GM18526 (cell line): ENCODE results near the gene NTRK3.

Source experiments
- POLR2A ChIP-seq: IDR thresholded peaks from 3 replicates; pipeline ENCODE4 v1.6.1; 2011; ENCODE audit not compliant: insufficient read length; ENCODE audit errors: extremely low read depth

NTRK3 gene

DNA sequence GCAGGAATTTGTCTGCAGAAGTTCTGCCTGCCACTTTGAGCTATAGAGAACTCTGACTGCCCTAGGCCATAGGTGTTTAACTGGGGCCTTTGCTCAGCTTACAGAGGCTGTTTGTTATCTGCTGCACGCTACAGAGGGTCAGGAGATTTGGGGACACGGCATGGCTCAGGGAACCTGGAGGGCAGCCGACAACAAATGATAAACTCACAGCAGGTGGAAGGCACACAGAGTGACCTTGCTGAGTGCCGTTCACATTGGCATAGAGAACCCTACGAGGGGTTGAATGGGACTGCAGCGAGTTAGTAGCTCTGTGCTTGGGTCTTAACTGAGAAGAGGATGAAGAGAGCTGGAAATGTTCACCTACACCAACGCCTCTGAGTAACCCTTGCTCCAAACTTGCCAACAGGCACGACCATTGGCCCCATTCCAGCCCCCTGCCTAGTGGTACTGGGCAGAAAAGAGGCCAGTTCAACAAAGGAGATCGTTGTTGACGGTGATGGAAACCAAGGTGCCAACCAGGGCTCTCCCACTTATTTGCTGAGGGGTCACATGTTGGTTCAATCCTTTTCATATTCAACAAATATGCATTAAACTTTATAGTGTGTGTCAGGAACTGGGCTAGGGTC lies 301.1 kb downstream of the NTRK3 start:
- no peak for TF ChIP-seq POLR2A

DNA sequence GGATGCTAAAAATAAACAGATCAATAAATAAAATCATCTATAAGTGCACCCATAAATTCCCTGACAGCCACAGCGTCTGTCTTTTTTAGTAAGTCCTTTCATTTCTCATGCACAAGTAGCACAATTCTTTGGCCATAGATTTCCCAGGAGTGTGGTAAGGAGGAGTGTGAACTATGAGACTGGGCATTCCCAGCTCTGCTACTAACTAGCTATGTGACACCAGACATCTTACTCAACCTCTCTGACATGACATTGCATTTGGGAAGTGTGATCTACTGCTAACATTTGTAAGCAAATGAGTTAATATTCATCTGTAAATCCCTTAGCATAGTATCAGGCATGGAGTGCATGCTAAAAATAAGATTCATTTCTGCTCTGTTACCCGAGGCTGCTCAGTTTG lies 301.7 kb downstream of the NTRK3 start:
- no peak for TF ChIP-seq POLR2A

DNA sequence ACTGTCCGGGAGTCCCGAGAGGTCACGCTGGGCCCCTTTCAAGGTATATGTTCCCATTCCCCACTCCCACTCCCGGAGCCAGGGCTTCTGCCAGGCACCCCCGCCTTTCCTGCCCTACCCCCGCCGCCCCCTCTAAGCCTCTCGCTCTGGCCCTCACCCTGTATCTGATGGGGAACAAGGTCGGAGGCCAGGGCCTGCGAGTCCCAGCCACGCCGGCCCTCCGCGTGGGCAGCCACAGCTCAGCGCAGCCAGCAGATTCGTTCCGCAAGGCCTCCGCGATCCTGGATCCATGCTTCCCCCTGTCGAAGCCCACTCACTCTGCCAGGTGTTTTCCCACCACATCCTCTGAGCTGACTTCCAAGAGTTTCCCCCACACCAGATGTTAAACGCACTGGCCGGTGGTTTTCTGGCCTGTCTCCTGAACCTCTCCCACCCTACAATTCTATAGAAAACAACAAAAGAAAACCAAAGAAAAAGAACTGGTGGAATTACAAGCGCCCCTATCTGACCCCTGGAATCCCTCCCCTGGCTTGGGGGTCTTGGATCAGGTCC lies 303.7 kb downstream of the NTRK3 start:
- no peak for TF ChIP-seq POLR2A

DNA sequence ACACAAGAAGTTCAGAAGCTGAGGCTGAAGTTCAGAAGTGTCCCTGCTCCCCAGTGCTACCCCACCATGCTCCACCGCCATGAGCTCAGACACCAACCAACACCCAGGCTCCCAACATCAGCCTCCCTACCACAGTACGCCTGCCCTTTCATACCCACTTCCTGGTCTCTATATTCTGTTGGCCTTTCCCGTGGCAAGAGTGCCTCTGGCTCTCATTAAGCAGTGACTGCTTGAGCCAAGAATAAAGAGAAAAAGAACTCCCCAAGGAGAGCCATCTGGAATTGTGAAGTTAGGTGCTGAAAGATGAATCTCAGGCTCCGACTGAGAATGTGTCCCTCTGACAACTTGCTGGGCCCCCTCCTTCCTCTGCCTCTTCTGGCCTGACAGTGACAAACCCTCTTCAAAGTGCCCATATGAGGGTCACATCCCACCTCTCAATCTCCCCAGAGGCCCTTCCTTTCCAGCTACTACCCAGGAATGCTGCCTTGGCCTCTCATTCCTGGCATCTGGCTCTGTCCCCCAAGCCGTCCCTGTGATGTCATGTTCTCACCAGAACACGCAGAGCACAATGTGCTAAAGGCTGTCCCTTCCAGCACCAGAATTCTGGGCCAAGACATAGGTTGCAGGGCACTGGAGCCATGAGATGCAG lies 306.8 kb downstream of the NTRK3 start:
- TF ChIP-seq POLR2A = no peak

DNA sequence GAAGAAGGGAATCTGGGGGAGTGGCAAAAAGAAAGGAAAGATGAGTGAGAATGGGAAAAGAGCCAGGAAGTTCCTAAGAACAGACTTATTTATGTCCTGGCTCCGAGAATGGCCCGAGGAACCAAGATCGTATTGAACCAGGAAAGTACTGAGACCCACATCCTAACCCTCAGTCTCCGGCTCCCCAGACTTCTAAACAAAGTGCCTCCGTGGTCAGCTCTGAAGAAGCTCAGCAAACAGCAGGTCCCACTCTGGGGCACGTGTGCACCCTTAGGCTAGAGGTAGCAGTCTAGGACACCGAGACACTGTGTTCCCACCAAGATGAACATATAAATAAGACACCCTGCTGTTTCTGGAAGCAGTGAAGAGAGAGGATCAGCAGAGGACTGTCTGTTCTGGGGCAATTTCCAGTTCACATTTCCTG lies 307.4 kb downstream of the NTRK3 start:
- TF ChIP-seq POLR2A = no peak

DNA sequence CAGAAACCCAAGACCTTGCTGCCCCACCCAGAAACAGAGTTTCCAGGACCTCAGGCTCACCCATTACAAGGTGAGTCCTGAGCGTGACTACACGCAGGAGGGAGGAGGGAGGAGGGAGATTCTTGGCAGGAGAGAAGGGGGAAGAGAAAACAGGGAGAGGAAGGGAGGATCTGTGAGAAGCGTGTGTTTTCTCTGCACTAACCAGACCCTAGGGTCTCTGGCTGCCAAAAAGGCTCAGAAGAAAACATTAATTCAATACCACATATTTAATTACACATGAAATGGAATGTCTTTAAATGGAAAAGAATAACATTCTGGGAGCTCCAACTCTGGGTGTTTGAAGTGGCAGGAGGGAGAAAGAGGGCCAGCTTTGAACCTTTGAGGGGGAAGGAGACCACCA lies 309.0 kb downstream of the NTRK3 start:
- TF ChIP-seq POLR2A = no peak

DNA sequence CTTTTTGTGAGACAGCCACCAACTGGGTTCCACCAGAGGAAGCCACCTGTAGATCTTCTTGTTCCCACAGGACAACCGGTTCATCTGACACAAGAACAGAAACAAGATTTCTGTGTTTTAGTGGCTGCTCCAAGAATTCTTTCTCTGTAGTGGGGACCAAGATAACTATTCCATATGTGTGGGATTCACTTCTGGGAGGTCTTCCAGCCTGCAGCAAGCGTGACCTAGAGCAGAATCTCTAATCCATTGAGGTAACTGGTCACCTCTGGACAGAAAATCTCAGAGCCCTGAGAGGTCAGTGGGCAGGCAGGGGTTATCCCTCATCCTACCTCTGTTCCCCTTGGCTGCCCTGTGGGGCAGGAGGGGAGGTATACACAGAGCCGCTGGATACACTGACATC lies 311.3 kb downstream of the NTRK3 start:
- TF ChIP-seq POLR2A = no peak

DNA sequence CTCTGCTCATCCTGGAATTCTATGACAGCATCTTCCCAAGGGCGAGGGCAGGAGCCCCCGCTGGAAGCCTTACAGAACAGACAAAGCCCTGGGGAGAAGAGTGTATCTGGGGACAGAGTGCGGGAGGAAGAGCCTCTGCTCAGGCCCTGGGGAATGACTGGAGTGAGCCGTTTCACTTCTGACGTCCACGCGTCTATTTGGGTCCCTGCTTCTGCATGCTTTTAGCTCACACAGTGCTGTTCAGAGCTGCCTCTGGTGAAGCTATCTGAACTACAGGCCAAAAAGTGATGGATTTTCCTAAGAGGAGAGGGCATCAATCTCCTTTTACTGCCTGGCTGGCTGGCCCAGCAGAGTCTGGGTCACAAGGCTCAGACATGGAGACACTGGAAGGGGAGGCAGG lies 311.8 kb downstream of the NTRK3 start:
- TF ChIP-seq POLR2A = no peak

DNA sequence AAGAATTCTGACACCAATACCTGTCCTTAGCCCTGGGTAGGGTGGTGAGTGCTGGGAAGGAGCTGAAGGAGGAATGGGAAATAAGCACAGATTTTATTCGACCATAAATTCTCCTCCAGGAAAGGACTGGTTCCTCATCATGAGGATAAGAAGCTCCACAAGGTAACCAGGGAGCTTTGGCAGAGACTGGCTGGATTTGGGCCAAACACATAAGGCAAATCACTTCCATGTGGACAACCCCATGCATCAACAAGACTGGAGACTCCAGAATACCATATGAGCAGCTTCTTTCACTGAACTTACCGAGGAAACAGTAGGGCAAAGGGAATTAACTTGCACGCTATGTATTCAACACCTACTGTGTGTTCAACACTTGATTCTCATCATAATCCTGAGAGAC lies 312.5 kb downstream of the NTRK3 start:
- TF ChIP-seq POLR2A = no peak

DNA sequence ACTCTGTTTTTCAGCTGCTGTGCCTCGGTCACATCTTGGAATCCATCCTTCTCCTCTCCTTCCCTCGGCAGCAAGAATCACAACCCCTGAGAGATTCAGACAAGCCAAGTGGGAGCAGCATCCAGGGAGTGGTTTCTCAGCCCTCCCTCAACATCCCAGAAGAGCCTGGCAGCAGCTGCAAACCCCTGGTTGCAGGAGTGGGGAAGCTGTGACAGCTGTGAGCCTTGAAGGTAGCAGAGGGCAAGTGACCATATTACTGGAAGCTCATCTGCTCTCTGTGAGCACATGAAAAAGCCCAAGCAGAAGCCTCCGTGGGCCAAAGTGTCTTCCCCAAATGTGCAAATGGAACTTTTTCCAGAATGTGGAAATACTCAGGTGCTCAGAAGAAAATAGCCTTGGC lies 312.9 kb downstream of the NTRK3 start:
- no peak for TF ChIP-seq POLR2A

DNA sequence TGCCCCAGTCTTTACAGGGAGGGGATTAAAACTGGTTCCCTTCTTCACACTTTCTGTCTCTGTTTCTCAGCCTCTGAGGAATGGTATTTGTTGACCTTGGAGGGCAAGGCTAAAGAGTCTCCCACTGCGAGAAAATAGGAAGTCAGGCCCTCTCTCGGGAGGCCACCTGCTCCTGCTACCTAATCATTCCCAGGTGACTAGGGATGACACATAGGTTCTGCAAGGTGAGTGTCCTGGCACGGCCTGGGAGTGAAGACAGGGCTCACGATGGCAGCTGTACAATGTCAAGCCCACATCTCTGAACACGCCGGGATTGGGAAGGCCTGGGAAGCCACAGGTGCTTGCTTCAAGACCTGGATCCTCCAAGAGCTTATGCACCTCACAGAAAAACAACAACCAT lies 314.2 kb downstream of the NTRK3 start:
- no peak for TF ChIP-seq POLR2A

DNA sequence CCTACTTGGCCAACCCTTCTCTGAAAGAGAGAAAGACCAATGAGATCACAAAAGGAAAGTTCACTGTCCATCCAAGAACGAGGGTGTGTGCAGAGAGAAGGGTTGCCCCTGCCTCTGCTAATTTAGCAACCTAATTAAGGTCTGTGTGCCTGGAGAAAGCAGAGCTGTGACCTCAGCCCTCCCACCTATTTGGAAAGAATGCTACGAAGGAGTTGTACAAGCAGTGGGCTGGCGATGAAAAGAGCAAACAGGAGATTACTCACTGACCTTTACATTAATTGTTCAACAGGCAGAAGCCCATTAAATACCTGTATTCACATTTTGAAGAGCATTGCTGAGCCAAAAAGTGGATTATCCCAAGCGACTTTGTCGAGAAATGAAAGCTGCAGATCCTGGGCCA lies 314.9 kb downstream of the NTRK3 start:
- no peak for TF ChIP-seq POLR2A

DNA sequence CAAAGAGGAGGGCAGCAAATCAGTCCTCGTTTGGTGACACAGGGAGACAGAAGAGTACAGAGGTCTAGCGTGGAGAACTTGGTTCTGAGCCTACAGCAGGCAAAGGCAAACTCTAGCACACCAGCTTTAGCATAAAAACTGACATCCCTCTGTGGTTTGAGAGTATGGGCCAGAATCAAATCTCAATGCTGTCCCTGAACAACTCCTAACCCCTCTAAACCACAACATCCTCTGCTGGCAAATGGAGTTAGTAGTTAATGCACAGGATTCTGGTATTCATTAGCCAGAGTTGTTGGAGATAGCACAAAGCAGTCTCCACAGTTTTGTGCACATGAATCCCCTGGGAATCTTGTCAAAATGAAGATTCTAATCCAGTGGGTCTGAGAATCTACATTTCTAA lies 315.8 kb downstream of the NTRK3 start:
- TF ChIP-seq POLR2A = no peak

DNA sequence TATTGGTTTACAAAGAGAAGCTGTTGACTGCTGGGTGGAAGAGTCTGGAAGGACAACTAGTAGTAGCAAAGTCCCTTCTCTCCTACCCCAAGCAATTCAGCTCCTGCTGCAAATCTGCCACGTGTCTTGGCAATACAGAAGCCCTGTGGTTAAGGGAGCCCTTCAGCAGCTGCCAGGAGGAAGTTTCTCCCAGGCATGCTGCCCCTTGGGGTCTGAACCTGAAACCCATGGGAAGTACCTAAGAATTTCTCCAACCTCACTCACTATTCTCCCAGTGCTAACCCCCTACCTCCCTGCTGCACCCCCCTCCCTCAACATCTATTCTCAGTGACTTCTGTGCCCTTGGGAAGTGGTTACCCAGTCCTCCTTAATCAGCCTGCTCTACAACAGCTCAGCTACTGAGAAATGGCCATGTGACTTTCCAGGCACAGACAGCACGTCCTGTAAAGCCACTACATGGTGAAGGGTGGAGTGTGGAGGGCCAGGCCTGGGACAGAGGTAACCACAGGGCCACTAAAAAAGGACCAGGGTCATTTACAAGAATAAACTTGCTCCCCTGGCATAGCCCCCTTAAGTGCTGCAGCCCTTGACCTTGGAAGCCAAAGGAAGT lies 316.6 kb downstream of the NTRK3 start:
- TF ChIP-seq POLR2A = no peak

DNA sequence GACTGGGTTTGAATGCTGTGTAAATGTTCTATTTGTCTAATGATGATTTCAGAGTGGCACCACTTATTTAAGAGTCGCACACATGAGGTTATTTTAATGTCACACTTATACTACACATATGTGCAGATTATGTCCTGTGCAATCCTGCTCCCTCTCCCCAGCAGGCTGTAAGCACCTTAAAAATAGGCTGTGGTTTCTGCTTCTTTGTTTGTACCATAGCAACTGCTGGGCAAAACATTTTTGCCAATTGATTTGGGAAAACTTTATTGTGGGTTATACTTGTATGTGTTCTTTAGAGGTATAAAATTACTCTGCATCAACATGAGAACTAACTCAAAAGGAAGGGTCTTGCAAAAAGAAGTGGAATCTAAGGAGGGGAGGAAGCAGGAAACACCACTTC lies 318.5 kb downstream of the NTRK3 start:
- no peak for TF ChIP-seq POLR2A

DNA sequence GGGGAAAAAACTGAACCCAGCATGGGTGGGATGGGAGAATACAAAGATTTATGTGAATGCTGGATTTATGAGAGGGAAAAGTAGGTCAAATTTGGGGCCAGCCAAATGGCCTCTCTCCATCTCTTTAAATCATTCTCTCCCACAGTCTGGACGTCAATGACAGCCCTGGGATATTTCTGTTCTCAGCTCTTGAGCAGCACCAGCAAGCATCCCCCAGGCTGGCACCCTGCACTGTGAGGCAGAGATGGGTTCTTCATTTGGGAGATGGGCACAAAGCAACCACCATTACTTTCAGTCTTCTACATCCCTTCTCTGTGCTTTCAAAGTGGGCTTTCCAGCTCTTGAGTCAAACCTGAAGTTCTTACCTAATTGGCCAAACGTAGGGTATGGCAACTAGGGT lies 321.0 kb downstream of the NTRK3 start:
- TF ChIP-seq POLR2A = no peak
